Body of pancreas (tissue), 4 donors: ENCODE results near the gene THOC7. TPM values are rescaled to one million over a fixed set of nuclear protein-coding genes. Genes with fewer than 3 reads are reported as not detected.

ENCODE experiments used
- ATAC-seq: fragments of 150-250 bp; one replicate; pipeline ENCODE4 v1.9.1; 2016
- DNase-seq, 4 donors: peaks; one replicate each; pipeline ENCODE4 v3.0.0-alpha.2; 2019
- H3K27ac ChIP-seq, 4 donors: fragments of 200-600 bp; sonication (generic); 1 replicate in 3 of 4; 2 replicates in 1 of 4; pipeline versions ENCODE4 v1.5.1 to v1.6.1; 2016 to 2019; ENCODE audit warnings: mild to moderate bottlenecking in 1 of 4, mixed read lengths in 1 of 4, moderate library complexity in 1 of 4
- H3K27me3 ChIP-seq, 2 donors: fragments of 200-600 bp; sonication (generic); one replicate each; pipeline ENCODE4 v1.6.0; 2016; ENCODE audit warnings: mild to moderate bottlenecking in 1 of 2
- H3K36me3 ChIP-seq, 2 donors: fragments of 200-600 bp; sonication (generic); replicated peaks in 1 of 2; 2 replicates each; pipeline ENCODE4 v1.5.1; 2016; ENCODE audit warnings: low read depth in 2 of 2; ENCODE audit not compliant: insufficient read depth in 1 of 2
- H3K4me1 ChIP-seq: fragments of 200-600 bp; sonication (generic); one replicate; pipeline ENCODE4 v1.6.0; 2016
- H3K4me3 ChIP-seq, 2 donors: fragments of 200-600 bp; sonication (generic); 1 replicate in 1 of 2; 2 replicates in 1 of 2; pipeline ENCODE4 v1.5.1; 2016 to 2019
- H3K9me3 ChIP-seq, 3 donors: fragments of 200-600 bp; sonication (generic); 1 replicate in 2 of 3; 2 replicates in 1 of 3; pipeline ENCODE4 v1.5.1; 2016
- CTCF ChIP-seq, 7 experiments: fragments of 450-650 bp in 4 of 7; fragments of 200-600 bp in 3 of 7; sonication (generic) in 3 of 7; IDR thresholded peaks; one replicate each; pipeline ENCODE4 v1.5.1; 2016 to 2019; ENCODE audit warnings: antibody characterized with exemption in 7 of 7
- POLR2A ChIP-seq, 3 donors: fragments of 450-650 bp; IDR thresholded peaks; one replicate each; pipeline ENCODE4 v1.6.1; 2016; ENCODE audit warnings: antibody characterized with exemption in 3 of 3, mild to moderate bottlenecking in 2 of 3
- WGBS, 2 donors: methylation state at CpG; one replicate each; pipeline ENCODE4 v1.1.5; 2017; 5-methylcytosine and 5-hydroxymethylcytosine counted together
- intact Hi-C: fragments of 100-400 bp; cut with DNase I; formaldehyde crosslinking; loops from one replicate; pipeline ENCODE4 v1.15.1; 2023
- total RNA-seq, 2 donors: library from RNA; depleted of rRNA; stranded (reverse); fragments of >200 nt; gene quantifications; one replicate each; pipeline ENCODE4 v1.1.0, GENCODE V29; 2016

THOC7 gene
- total RNA-seq, 2 donors from 2014 or later = 26.0 to 47.0 TPM

- no peak for TF ChIP-seq POLR2A (IDR thresholded peaks at IDR 0.05)
- no peak for TF ChIP-seq CTCF (IDR thresholded peaks at IDR 0.05)
- intact Hi-C loops = no loop called here
- no peaks in the 10 kb centered on the region for H3K9me3 ChIP-seq
- no peak for ATAC-seq
- 41 to 53% methylated on average over 3 of the region's 3 CpGs for WGBS, 2 donors
- H3K27me3 ChIP-seq = no peaks in the 10 kb centered on the region
- no peaks in the 10 kb centered on the region for H3K36me3 ChIP-seq
- DNase-seq = no peak
- H3K4me3 ChIP-seq = no peak overlapping the region
- H3K27ac ChIP-seq = no peak overlapping the region
- peaks cover 41% of the 10 kb centered on the region for H3K4me1 ChIP-seq
Observed at GRCh38 chr3:63860776-63861175, 2.8 kb downstream of the THOC7 start.

- Histone ChIP-seq H3K36me3 (no peaks in the 10 kb centered on the region), H3K27ac (no peak overlapping the region), H3K4me3 (no peak overlapping the region), H3K4me1 (peaks cover 28% of the 10 kb centered on the region), H3K27me3 (no peaks in the 10 kb centered on the region), H3K9me3 (no peaks in the 10 kb centered on the region)
- no peak for ATAC-seq
- no peak for TF ChIP-seq POLR2A (IDR thresholded peaks at IDR 0.05)
- TF ChIP-seq CTCF (IDR thresholded peaks at IDR 0.05) = no peak
- WGBS, 2 donors = 93% methylated on average over 2 of the region's 2 CpGs
- intact Hi-C loops = no loop called here
- DNase-seq = no peak
Observed at GRCh38 chr3:63857311-63857710, 6.3 kb downstream of the THOC7 start.

GRCh38 chr3:63855333-63855940 is 8.2 kb downstream of the THOC7 start:
- WGBS, 2 donors = 35 to 46% methylated on average over 1 of the region's 1 CpG
- Histone ChIP-seq H3K4me3 (no peak overlapping the region), H3K27me3 (no peaks in the 10 kb centered on the region), H3K36me3 (no peaks in the 10 kb centered on the region), H3K4me1 (peaks cover 10% of the 10 kb centered on the region), H3K9me3 (no peaks in the 10 kb centered on the region), H3K27ac (no peak overlapping the region)
- TF ChIP-seq CTCF (IDR thresholded peaks at IDR 0.05) (no peak), POLR2A (IDR thresholded peaks at IDR 0.05) (no peak)
- intact Hi-C loops = no loop called here
- DNase-seq (no peak), ATAC-seq (no peak)

- no peak for DNase-seq
- TF ChIP-seq CTCF (IDR thresholded peaks at IDR 0.05) (no peak), POLR2A (IDR thresholded peaks at IDR 0.05) (no peak)
- intact Hi-C loops = no loop called here
- Histone ChIP-seq H3K9me3 (no peaks in the 10 kb centered on the region), H3K27ac (no peak overlapping the region), H3K4me1 (peaks cover 4% of the 10 kb centered on the region), H3K27me3 (no peaks in the 10 kb centered on the region), H3K36me3 (no peaks in the 10 kb centered on the region), H3K4me3 (no peak overlapping the region)
- ATAC-seq = no peak
- WGBS, 2 donors = 79 to 81% methylated on average over 4 of the region's 4 CpGs
Observed at GRCh38 chr3:63853106-63853505, 10.5 kb downstream of the THOC7 start.

GRCh38 chr3:63851287-63851686 is 12.3 kb downstream of the THOC7 start:
- intact Hi-C loops = no loop called here
- Histone ChIP-seq H3K9me3 (no peaks in the 10 kb centered on the region), H3K27ac (no peak overlapping the region), H3K4me3 (no peak overlapping the region), H3K4me1 (peaks cover 13% of the 10 kb centered on the region), H3K36me3 (no peaks in the 10 kb centered on the region), H3K27me3 (no peaks in the 10 kb centered on the region)
- no peak for TF ChIP-seq POLR2A (IDR thresholded peaks at IDR 0.05)
- no peak for TF ChIP-seq CTCF (IDR thresholded peaks at IDR 0.05)
- ATAC-seq = no peak
- DNase-seq = no peak
- WGBS, 2 donors = 93 to 96% methylated on average over 3 of the region's 3 CpGs
